DND-41 (cell line): Measurements from ENCODE around the gene LIPF.

Experiments
- EZH2 ChIP-seq: IDR thresholded peaks from 3 replicates; pipeline ENCODE4 v1.6.1; 2012; ENCODE audit warnings: borderline replicate concordance, low read depth, mild to moderate bottlenecking, moderate library complexity, low read length, inconsistent platforms; ENCODE audit not compliant: severe bottlenecking
- TF ChIP-seq, protein P1 (sequence below): IDR thresholded peaks from 2 replicates; pipeline ENCODE4 v1.5.1; 2012; ENCODE audit warnings: borderline replicate concordance, low read length, moderate library complexity, mild to moderate bottlenecking; ENCODE audit not compliant: poor library complexity, severe bottlenecking; ENCODE audit errors: extremely low read depth

DNA sequence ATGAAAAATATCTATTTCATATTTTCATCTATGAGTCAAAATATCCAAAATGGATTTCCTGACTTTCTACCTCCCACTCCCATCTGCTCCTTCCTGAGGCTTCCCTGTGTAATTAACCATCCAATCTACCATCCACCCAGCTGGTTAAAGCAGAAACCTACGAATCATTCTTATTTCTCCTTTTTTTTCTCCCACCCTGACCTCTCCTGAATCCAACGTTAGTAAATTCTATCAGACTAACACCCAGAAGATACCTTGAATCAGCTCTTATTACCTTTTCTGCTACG, 3.7 kb upstream of the LIPF start:
- TF ChIP-seq, protein P1, sequence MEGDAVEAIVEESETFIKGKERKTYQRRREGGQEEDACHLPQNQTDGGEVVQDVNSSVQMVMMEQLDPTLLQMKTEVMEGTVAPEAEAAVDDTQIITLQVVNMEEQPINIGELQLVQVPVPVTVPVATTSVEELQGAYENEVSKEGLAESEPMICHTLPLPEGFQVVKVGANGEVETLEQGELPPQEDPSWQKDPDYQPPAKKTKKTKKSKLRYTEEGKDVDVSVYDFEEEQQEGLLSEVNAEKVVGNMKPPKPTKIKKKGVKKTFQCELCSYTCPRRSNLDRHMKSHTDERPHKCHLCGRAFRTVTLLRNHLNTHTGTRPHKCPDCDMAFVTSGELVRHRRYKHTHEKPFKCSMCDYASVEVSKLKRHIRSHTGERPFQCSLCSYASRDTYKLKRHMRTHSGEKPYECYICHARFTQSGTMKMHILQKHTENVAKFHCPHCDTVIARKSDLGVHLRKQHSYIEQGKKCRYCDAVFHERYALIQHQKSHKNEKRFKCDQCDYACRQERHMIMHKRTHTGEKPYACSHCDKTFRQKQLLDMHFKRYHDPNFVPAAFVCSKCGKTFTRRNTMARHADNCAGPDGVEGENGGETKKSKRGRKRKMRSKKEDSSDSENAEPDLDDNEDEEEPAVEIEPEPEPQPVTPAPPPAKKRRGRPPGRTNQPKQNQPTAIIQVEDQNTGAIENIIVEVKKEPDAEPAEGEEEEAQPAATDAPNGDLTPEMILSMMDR, result no peak
- TF ChIP-seq EZH2, result no peak
